ENCODE results near the gene CDKAL1.

CDKAL1 gene

GRCh38 chr6:20960067-20960466 is 425.8 kb downstream of the CDKAL1 start:
- FAIRE-seq (no peak), DNase-seq (ENCODE audit: insufficient read length, low spot score) (no peak)
- TF ChIP-seq PAX5 (IDR thresholded peaks at IDR 0.05; ENCODE audit: insufficient read depth, low read length, severe bottlenecking) (no peak), POLR2A (IDR thresholded peaks at IDR 0.05; ENCODE audit: low read depth, low read length) (no peak), POLR2AphosphoS5 (IDR thresholded peaks at IDR 0.05; ENCODE audit: low read depth, low read length) (no peak), TAF1 (IDR thresholded peaks at IDR 0.05; ENCODE audit: low read depth, low read length) (no peak), SPI1 (IDR thresholded peaks at IDR 0.05; ENCODE audit: low read depth, low read length) (no peak), POU2F2 (IDR thresholded peaks at IDR 0.05; ENCODE audit: low read depth, low read length) (no peak)

DNA sequence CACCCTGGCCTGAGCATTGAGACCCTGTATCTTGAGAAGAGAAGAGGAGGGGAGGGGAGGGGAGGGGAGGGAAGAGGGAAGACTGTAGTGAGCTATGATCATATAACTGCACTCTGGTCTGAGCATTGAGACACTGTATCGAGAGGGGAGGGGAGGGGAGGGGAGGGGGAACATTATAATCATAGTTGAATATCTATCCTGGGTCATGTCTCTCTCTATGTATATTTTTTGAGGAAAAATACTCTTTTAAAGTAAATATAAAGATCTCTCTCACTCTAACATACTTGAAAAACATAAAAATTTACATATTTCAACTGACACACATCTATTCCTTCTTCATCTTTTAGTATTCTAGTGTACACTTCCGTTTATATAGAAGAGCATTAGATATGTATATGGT is 431.0 kb downstream of the CDKAL1 start:
- TF ChIP-seq POU2F2 (IDR thresholded peaks at IDR 0.05; ENCODE audit: low read depth, low read length) (no peak), POLR2AphosphoS5 (IDR thresholded peaks at IDR 0.05; ENCODE audit: low read depth, low read length) (no peak), TAF1 (IDR thresholded peaks at IDR 0.05; ENCODE audit: low read depth, low read length) (no peak), SPI1 (IDR thresholded peaks at IDR 0.05; ENCODE audit: low read depth, low read length) (no peak)
- FAIRE-seq (no peak), DNase-seq (ENCODE audit: insufficient read length, low spot score) (no peak)

DNA sequence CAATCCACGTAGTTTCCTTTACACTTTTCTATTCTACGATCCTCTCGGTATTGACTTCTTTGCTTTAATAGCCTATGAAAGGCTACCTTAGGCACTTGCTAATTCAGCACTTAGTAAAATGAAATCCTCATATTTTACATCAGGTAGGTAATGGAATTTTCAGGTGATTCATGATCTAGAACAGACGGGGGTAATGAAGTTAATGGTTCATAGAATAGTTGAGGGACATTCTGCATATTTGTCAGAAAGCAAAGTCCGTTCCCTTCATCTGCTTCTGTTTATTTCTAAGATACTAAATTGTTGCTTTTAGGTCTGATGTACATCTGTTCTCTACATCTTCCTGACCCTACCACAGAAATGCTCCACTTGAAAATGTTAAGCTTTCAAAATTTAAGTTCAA is 431.7 kb downstream of the CDKAL1 start:
- FAIRE-seq = no peak

GRCh38 chr6:20969551-20969950 is 435.3 kb downstream of the CDKAL1 start:
- no peak for DNase-seq (ENCODE audit: insufficient read length, low spot score)
- TF ChIP-seq POLR2A (IDR thresholded peaks at IDR 0.05; ENCODE audit: low read depth, low read length) (no peak), SPI1 (IDR thresholded peaks at IDR 0.05; ENCODE audit: low read depth, low read length) (no peak), TAF1 (IDR thresholded peaks at IDR 0.05; ENCODE audit: low read depth, low read length) (no peak), PAX5 (IDR thresholded peaks at IDR 0.05; ENCODE audit: insufficient read depth, low read length, severe bottlenecking) (no peak), POU2F2 (IDR thresholded peaks at IDR 0.05; ENCODE audit: low read depth, low read length) (no peak), POLR2AphosphoS5 (IDR thresholded peaks at IDR 0.05; ENCODE audit: low read depth, low read length) (no peak)
- FAIRE-seq = no peak

More for the DNA sequence above, 431.7 kb downstream of the CDKAL1 start:
- TF ChIP-seq POLR2A (IDR thresholded peaks at IDR 0.05; ENCODE audit: low read depth, low read length) (no peak), SPI1 (IDR thresholded peaks at IDR 0.05; ENCODE audit: low read depth, low read length) (no peak), PAX5 (IDR thresholded peaks at IDR 0.05; ENCODE audit: insufficient read depth, low read length, severe bottlenecking) (no peak), TAF1 (IDR thresholded peaks at IDR 0.05; ENCODE audit: low read depth, low read length) (no peak)
- DNase-seq (ENCODE audit: insufficient read length, low spot score) = no peak

GRCh38 chr6:20976391-20976918 is 442.2 kb downstream of the CDKAL1 start:
- FAIRE-seq (no peak), DNase-seq (ENCODE audit: insufficient read length, low spot score) (no peak)

DNA sequence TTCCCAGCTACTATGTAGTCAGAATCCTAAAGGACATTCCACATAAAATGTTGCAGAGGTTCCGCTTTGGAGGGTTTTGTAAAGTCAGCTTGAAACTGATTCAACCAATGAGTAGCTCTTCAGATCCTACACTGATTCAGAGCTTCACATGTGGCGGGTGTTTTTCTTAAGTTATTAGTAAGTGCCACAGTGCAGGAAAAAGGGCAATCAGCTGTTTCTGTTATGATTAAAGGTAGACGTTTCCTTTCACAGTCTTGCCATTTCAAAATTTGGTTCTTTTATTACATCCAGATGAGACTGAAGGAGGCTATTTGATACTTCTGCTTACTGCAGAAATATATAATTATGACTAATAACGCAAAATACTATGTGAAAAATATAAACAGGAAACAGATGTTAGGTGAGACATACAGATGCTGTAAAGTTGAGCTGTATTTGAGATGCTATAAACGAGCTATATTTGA is 443.9 kb downstream of the CDKAL1 start:
- no peak for TF ChIP-seq TAF1 (IDR thresholded peaks at IDR 0.05; ENCODE audit: low read depth, low read length)
- no peak for TF ChIP-seq POLR2AphosphoS5 (IDR thresholded peaks at IDR 0.05; ENCODE audit: low read depth, low read length)
- no peak for TF ChIP-seq POU2F2 (IDR thresholded peaks at IDR 0.05; ENCODE audit: low read depth, low read length)
- TF ChIP-seq SPI1 (IDR thresholded peaks at IDR 0.05; ENCODE audit: low read depth, low read length) = no peak
- peak; percentile 63 for TF ChIP-seq PAX5 (IDR thresholded peaks at IDR 0.05; ENCODE audit: insufficient read depth, low read length, severe bottlenecking)
- no peak for FAIRE-seq

More at GRCh38 chr6:20976391-20976918, 442.2 kb downstream of the CDKAL1 start:
- TF ChIP-seq POLR2AphosphoS5 (IDR thresholded peaks at IDR 0.05; ENCODE audit: low read depth, low read length) (no peak), PAX5 (IDR thresholded peaks at IDR 0.05; ENCODE audit: insufficient read depth, low read length, severe bottlenecking) (no peak), TAF1 (IDR thresholded peaks at IDR 0.05; ENCODE audit: low read depth, low read length) (no peak), SPI1 (IDR thresholded peaks at IDR 0.05; ENCODE audit: low read depth, low read length) (no peak), POU2F2 (IDR thresholded peaks at IDR 0.05; ENCODE audit: low read depth, low read length) (no peak), POLR2A (IDR thresholded peaks at IDR 0.05; ENCODE audit: low read depth, low read length) (no peak)

DNA sequence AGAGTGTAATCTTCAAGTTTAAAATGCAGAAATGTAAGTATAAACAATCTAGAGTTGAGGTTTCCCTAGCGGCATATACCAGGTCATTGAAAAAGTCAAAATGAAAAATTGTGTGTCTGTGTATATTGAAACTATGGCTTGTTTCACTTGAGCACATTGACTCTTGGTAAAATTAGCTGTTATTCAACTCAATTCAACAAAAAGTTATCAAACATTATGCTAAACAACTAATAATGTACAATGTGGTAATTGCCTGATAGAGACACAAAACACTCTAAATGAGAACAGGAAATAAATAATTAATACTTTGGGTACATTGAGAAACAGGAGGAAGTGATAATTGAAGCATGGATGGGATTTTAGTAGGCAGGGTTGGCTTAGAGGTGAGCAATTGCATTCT is 444.8 kb downstream of the CDKAL1 start:
- TF ChIP-seq PAX5 (IDR thresholded peaks at IDR 0.05; ENCODE audit: insufficient read depth, low read length, severe bottlenecking) (no peak), SPI1 (IDR thresholded peaks at IDR 0.05; ENCODE audit: low read depth, low read length) (no peak), POLR2A (IDR thresholded peaks at IDR 0.05; ENCODE audit: low read depth, low read length) (no peak), POU2F2 (IDR thresholded peaks at IDR 0.05; ENCODE audit: low read depth, low read length) (no peak), POLR2AphosphoS5 (IDR thresholded peaks at IDR 0.05; ENCODE audit: low read depth, low read length) (no peak), TAF1 (IDR thresholded peaks at IDR 0.05; ENCODE audit: low read depth, low read length) (no peak)

More for the DNA sequence above, 443.9 kb downstream of the CDKAL1 start:
- peak; percentile 1 for DNase-seq (ENCODE audit: insufficient read length, low spot score)

DNA sequence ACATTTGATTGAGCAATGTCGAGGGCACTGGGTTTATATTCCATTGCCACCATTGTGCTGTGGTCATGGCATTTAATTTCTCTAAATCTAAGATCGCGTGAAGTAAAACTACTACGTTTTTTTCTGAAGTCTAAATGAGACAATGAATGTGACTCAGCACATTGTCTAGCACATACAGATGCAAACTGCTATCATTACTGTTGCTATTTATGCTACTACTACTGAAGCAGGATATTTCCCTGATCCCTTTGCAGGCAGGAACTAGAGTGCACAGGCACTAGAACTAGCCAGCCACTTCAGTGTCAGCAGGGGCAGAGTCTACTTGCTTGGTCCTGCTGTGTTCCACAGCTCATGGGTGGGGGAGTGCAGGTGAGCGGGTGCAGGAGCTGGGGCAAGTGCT is 449.7 kb downstream of the CDKAL1 start:
- TF ChIP-seq POLR2A (IDR thresholded peaks at IDR 0.05; ENCODE audit: low read depth, low read length) (no peak), POU2F2 (IDR thresholded peaks at IDR 0.05; ENCODE audit: low read depth, low read length) (no peak), POLR2AphosphoS5 (IDR thresholded peaks at IDR 0.05; ENCODE audit: low read depth, low read length) (no peak), SPI1 (IDR thresholded peaks at IDR 0.05; ENCODE audit: low read depth, low read length) (no peak), PAX5 (IDR thresholded peaks at IDR 0.05; ENCODE audit: insufficient read depth, low read length, severe bottlenecking) (no peak), TAF1 (IDR thresholded peaks at IDR 0.05; ENCODE audit: low read depth, low read length) (no peak)
- no peak for DNase-seq (ENCODE audit: insufficient read length, low spot score)
- FAIRE-seq = no peak

More for the DNA sequence above, 444.8 kb downstream of the CDKAL1 start:
- FAIRE-seq (peak; percentile 35), DNase-seq (ENCODE audit: insufficient read length, low spot score) (no peak)

- FAIRE-seq = no peak
- DNase-seq (ENCODE audit: insufficient read length, low spot score) = no peak
- TF ChIP-seq SPI1 (IDR thresholded peaks at IDR 0.05; ENCODE audit: low read depth, low read length) = no peak
- TF ChIP-seq TAF1 (IDR thresholded peaks at IDR 0.05; ENCODE audit: low read depth, low read length) = no peak
- TF ChIP-seq PAX5 (IDR thresholded peaks at IDR 0.05; ENCODE audit: insufficient read depth, low read length, severe bottlenecking) = no peak
- TF ChIP-seq POLR2A (IDR thresholded peaks at IDR 0.05; ENCODE audit: low read depth, low read length) = no peak
- no peak for TF ChIP-seq POLR2AphosphoS5 (IDR thresholded peaks at IDR 0.05; ENCODE audit: low read depth, low read length)
- TF ChIP-seq POU2F2 (IDR thresholded peaks at IDR 0.05; ENCODE audit: low read depth, low read length) = no peak
Observed at GRCh38 chr6:20985821-20986220, 451.6 kb downstream of the CDKAL1 start.

DNA sequence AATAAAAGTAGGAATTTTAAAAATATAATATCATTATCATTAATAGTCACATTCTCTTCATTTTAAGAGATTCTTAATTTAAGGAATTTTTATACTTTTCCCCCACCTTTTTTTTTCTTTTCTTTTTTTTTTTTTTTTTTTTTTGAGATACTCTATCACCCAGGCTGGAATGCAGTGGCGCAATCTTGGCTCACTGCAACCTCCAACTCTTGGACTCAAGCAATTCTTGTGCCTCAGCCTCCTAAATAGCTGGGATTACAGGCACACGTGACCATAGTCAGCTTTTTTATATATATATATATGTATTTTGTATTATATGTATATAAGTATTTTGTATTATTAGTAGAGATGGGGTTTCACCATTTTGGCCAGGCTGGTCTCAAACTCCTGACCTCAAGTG is 457.7 kb downstream of the CDKAL1 start:
- TF ChIP-seq POLR2A (IDR thresholded peaks at IDR 0.05; ENCODE audit: low read depth, low read length) (no peak), POU2F2 (IDR thresholded peaks at IDR 0.05; ENCODE audit: low read depth, low read length) (no peak), SPI1 (IDR thresholded peaks at IDR 0.05; ENCODE audit: low read depth, low read length) (no peak), PAX5 (IDR thresholded peaks at IDR 0.05; ENCODE audit: insufficient read depth, low read length, severe bottlenecking) (no peak)
- no peak for DNase-seq (ENCODE audit: insufficient read length, low spot score)
- FAIRE-seq = no peak
